ENCODE data around the gene MKNK2. TPM values are rescaled to one million over a fixed set of nuclear protein-coding genes. Genes with fewer than 3 reads are reported as not detected.

MKNK2 gene
- total and polyA plus RNA-seq, 2 of the 13 experiments (the other 11 are each of a cell fraction or from before 2014, with no cell fraction given), result 44.9 to 112 TPM

- in situ Hi-C loops (cut with HindIII; ENCODE audit: extremely low pct_ligation_motif_present, low pct_unique_long_range_greater_than_20kb) (no loop called here), intact Hi-C loops (cut with micrococcal nuclease; ENCODE audit: unreplicated experiment) (no loop called here)
- 95% methylated on average over 6 of the region's 7 CpGs for WGBS (ENCODE audit: low lambda C conversion rate)
These were observed 26.4 kb upstream of the MKNK2 start for GRCh38 chr19:2077398-2077797.

GRCh38 chr19:2076526-2076944 lies 25.5 kb upstream of the MKNK2 start:
- Histone ChIP-seq H3K36me3 (replicated peaks in 1 of 2; ENCODE audit: control insufficient read depth in 1 of 2, insufficient read depth in 2 of 2, low read length in 2 of 2) (peaks cover 14 to 26% of the 10 kb centered on the region in 2 experiments; a peak in 4 of 5 replicates), H3K9me3 (ENCODE audit: low read length) (no peaks in the 10 kb centered on the region), H3K4me1 (ENCODE audit: insufficient read depth, low read length) (no peaks in the 10 kb centered on the region), H3K4me3 (replicated peaks in 1 of 3; ENCODE audit: insufficient read depth in 1 of 3, low read depth in 2 of 3, low read length in 3 of 3) (no peak overlapping the region), H2AFZ (ENCODE audit: low read length) (no peak overlapping the region), H4K20me1 (ENCODE audit: insufficient read depth, low read length) (no peaks in the 10 kb centered on the region), H3K27ac (ENCODE audit: extremely low read length, insufficient read depth, low read length) (no peak overlapping the region), H3K27me3 (ENCODE audit: control insufficient read depth in 1 of 2, insufficient read depth in 2 of 2, low read length in 2 of 2) (no peaks in the 10 kb centered on the region), H3K79me2 (ENCODE audit: insufficient read depth, low read length) (no peaks in the 10 kb centered on the region), H3K4me2 (ENCODE audit: low read depth, low read length) (no peak overlapping the region), H3K9ac (ENCODE audit: insufficient read depth, low read depth, low read length) (no peak overlapping the region)
- no peak for FAIRE-seq
- in situ Hi-C loops (cut with HindIII; ENCODE audit: extremely low pct_ligation_motif_present, low pct_unique_long_range_greater_than_20kb) (no loop called here), intact Hi-C loops (cut with micrococcal nuclease; ENCODE audit: unreplicated experiment) (no loop called here)
- WGBS (ENCODE audit: low lambda C conversion rate), result 98% methylated on average over 31 of the region's 32 CpGs
- BruUV-seq (replicated peaks), result no TSS peak
- TF ChIP-seq POGK (CRISPR knock-in tag; conservative IDR thresholded peaks at IDR 0.05), result no peak
- no peak for TF ChIP-seq U2AF1 (optimal IDR thresholded peaks at IDR 0.05; ENCODE audit: low read depth, low read length)
- no peak for TF ChIP-seq ATF6 (CRISPR knock-in tag; conservative IDR thresholded peaks at IDR 0.05)
- no peak for TF ChIP-seq ZNF430 (CRISPR knock-in tag; IDR thresholded peaks at IDR 0.05)
- no peak for TF ChIP-seq LCORL (IDR thresholded peaks at IDR 0.05)
- no peak for TF ChIP-seq LCORL (CRISPR knock-in tag; IDR thresholded peaks at IDR 0.05)
- no peak for TF ChIP-seq ZNF605 (CRISPR knock-in tag; IDR thresholded peaks at IDR 0.05)
- TF ChIP-seq CEBPB (IDR thresholded peaks at IDR 0.05; ENCODE audit: borderline replicate concordance, low read depth, low read length), result no peak
- no peak for TF ChIP-seq NR3C1 (CRISPR knock-in tag; IDR thresholded peaks at IDR 0.05)
- ATAC-seq, result no peak
- DNase-seq (ENCODE audit: low spot score), result no peak
- ChIA-PET CTCF (ENCODE audit: low intra/inter-chr PET ratio, low total read pairs) (no interaction called here), POLR2A (no interaction called here)

More at GRCh38 chr19:2077398-2077797, 26.4 kb upstream of the MKNK2 start:
- no peaks in the 10 kb centered on the region for H3K9me3 ChIP-seq (ENCODE audit: low read length)
- no peak for ATAC-seq
- H3K4me1 ChIP-seq (ENCODE audit: insufficient read depth, low read length), result 0 out of 2 replicates have a peak, but pooled peaks cover 8% of the 10 kb centered on the region
- no peak for TF ChIP-seq ATM (IDR thresholded peaks at IDR 0.05; ENCODE audit: borderline replicate concordance)
- H3K4me3 ChIP-seq (replicated peaks in 1 of 3; ENCODE audit: insufficient read depth in 1 of 3, low read depth in 2 of 3, low read length in 3 of 3), result no peak overlapping the region
- H3K9ac ChIP-seq (ENCODE audit: insufficient read depth, low read depth, low read length), result no peak overlapping the region
- no peak overlapping the region for H3K27ac ChIP-seq (ENCODE audit: extremely low read length, insufficient read depth, low read length)
- no TSS peak for BruUV-seq (replicated peaks)
- no peaks in the 10 kb centered on the region for H3K27me3 ChIP-seq (ENCODE audit: control insufficient read depth in 1 of 2, insufficient read depth in 2 of 2, low read length in 2 of 2)
- H3K36me3 ChIP-seq (replicated peaks in 1 of 2; ENCODE audit: control insufficient read depth in 1 of 2, insufficient read depth in 2 of 2, low read length in 2 of 2), result peaks cover 14 to 26% of the 10 kb centered on the region in 2 experiments; a peak in 4 of 5 replicates
- CTCF ChIA-PET (ENCODE audit: low intra/inter-chr PET ratio, low total read pairs), result no interaction called here
- H3K4me2 ChIP-seq (ENCODE audit: low read depth, low read length), result no peak overlapping the region
- H4K20me1 ChIP-seq (ENCODE audit: insufficient read depth, low read length), result no peaks in the 10 kb centered on the region
- H3K79me2 ChIP-seq (ENCODE audit: insufficient read depth, low read length), result no peaks in the 10 kb centered on the region
- POLR2A ChIA-PET, result no interaction called here
- no peak for FAIRE-seq
- DNase-seq (ENCODE audit: low spot score), result no peak
- H2AFZ ChIP-seq (ENCODE audit: low read length), result no peak overlapping the region

All from HepG2 (cell line).